ENCODE results near the gene C2CD4C. TPM values are rescaled to one million over a fixed set of nuclear protein-coding genes. Genes with fewer than 3 reads are reported as not detected.

Gene C2CD4C
- total RNA-seq, 1 donor from 2014 or later, result 2.2 TPM

GRCh38 chr19:407511-408440 lies 1.2 kb downstream of the C2CD4C start:
- Histone ChIP-seq H3K4me3 (peak overlapping the region in 1 of 2 donors; percentile 56), H3K36me3 (no peaks in the 10 kb centered on the region), H3K4me1 (peaks cover 16% of the 10 kb centered on the region), H3K27me3 (peaks cover 11% of the 10 kb centered on the region), H3K27ac (no peak overlapping the region), H3K9me3 (no peaks in the 10 kb centered on the region)
- no peak for DNase-seq (ENCODE audit: extremely low spot score in 2 of 2)
- intact Hi-C loops (cut with DNase I), result no loop called here
- TF ChIP-seq POLR2A (IDR thresholded peaks at IDR 0.05) (no peak), POLR2AphosphoS5 (IDR thresholded peaks at IDR 0.05; ENCODE audit: insufficient read depth in 1 of 2, low read depth in 1 of 2) (no peak), CTCF (IDR thresholded peaks at IDR 0.05) (no peak)

- no peaks in the 10 kb centered on the region for H3K36me3 ChIP-seq
- no peak overlapping the region for H3K27ac ChIP-seq
- TF ChIP-seq CTCF (IDR thresholded peaks at IDR 0.05) (no peak), POLR2A (IDR thresholded peaks at IDR 0.05) (no peak), POLR2AphosphoS5 (IDR thresholded peaks at IDR 0.05; ENCODE audit: insufficient read depth in 1 of 2, low read depth in 1 of 2) (no peak)
- DNase-seq (ENCODE audit: extremely low spot score in 2 of 2), result no peak
- H3K4me3 ChIP-seq, result no peak overlapping the region
- intact Hi-C loops (cut with DNase I), result no loop called here
- H3K27me3 ChIP-seq, result peaks cover 11% of the 10 kb centered on the region
- H3K9me3 ChIP-seq, result no peaks in the 10 kb centered on the region
- peaks cover 18% of the 10 kb centered on the region for H3K4me1 ChIP-seq
Observed at GRCh38 chr19:406971-407510, 1.9 kb downstream of the C2CD4C start.

GRCh38 chr19:406135-406781 lies 2.7 kb downstream of the C2CD4C start:
- intact Hi-C loops (cut with DNase I), result no loop called here
- Histone ChIP-seq H3K4me1 (peaks cover 22% of the 10 kb centered on the region), H3K36me3 (no peaks in the 10 kb centered on the region), H3K4me3 (no peak overlapping the region), H3K9me3 (no peaks in the 10 kb centered on the region), H3K27me3 (peaks cover 11% of the 10 kb centered on the region), H3K27ac (no peak overlapping the region)
- DNase-seq (ENCODE audit: extremely low spot score in 2 of 2), result no peak
- TF ChIP-seq CTCF (IDR thresholded peaks at IDR 0.05), result no peak
- TF ChIP-seq POLR2A (IDR thresholded peaks at IDR 0.05), result no peak
- no peak for TF ChIP-seq POLR2AphosphoS5 (IDR thresholded peaks at IDR 0.05; ENCODE audit: insufficient read depth in 1 of 2, low read depth in 1 of 2)

GRCh38 chr19:405121-405965 lies 3.6 kb downstream of the C2CD4C start:
- H3K27me3 ChIP-seq, result peaks cover 11% of the 10 kb centered on the region
- H3K9me3 ChIP-seq, result no peaks in the 10 kb centered on the region
- H3K4me1 ChIP-seq, result peaks cover 22% of the 10 kb centered on the region
- DNase-seq (ENCODE audit: extremely low spot score in 2 of 2), result no peak
- intact Hi-C loops (cut with DNase I), result no loop called here
- no peak for TF ChIP-seq POLR2AphosphoS5 (IDR thresholded peaks at IDR 0.05; ENCODE audit: insufficient read depth in 1 of 2, low read depth in 1 of 2)
- TF ChIP-seq POLR2A (IDR thresholded peaks at IDR 0.05), result no peak
- TF ChIP-seq CTCF (IDR thresholded peaks at IDR 0.05), result no peak
- no peak overlapping the region for H3K4me3 ChIP-seq
- H3K36me3 ChIP-seq, result no peaks in the 10 kb centered on the region
- no peak overlapping the region for H3K27ac ChIP-seq
